GM19328 (cell line): ENCODE results near the gene PRDM8.
A peak's percentile ranks its signal among the peaks of the same experiment; 100 is the strongest.

ENCODE experiments used
- ATAC-seq: cut with Tn5 transposase; IDR thresholded peaks from one replicate; pipeline ENCODE4 v1.9.1; 2021; ENCODE audit warnings: mild to moderate bottlenecking, moderate library complexity; ENCODE audit not compliant: unreplicated experiment

The PRDM8 gene

GRCh38 chr4:80183250-80184052 is 13.9 kb upstream of the PRDM8 start:
- ATAC-seq, result peak; percentile 41

GRCh38 chr4:80184053-80184824 is 13.1 kb upstream of the PRDM8 start:
- ATAC-seq, result peak; percentile 91

DNA sequence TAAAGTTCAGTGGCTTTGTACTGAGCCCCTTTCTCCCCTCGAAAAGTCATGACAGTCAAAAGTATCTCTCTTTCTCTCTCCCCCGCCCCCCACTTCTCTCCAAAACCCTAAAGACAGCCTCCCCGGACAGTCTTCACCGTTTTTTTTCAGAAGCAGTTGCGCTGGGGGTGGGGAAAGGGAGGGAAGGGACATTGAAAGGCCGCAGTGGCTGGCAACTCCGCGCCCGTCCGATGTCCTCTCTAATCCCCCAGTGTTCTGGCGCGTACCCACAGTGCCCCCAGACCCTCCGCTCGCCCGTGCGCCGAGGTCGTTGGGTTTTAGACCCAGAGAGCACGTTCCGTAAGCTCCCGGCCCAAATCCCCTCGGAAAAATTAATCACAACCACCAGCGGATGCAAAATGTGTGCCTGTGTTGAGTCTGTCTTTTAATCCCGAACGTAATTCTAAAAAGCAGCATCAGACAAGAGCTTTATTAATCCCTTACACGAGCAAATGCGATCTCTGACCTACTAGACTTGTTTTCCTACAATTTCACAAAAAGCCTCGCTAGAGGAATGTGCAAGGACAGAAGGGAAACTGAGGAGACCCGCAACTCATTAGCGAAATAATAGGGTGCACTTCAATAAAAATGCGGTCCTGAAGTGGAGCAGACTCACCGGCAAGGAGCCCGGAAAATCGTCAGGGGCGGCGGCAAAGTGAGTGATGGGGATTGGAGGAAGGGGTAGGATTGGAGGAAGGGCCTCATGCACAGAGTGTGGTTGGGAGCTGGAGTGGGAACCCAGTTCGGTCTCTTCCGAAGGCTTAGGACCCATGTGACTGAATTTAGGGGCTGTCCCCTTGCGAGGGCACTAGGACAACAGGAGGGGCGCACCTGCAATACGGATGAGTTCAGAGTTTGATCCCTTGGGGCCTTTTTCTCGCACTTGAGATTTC is 12.2 kb upstream of the PRDM8 start:
- ATAC-seq, result no peak

DNA sequence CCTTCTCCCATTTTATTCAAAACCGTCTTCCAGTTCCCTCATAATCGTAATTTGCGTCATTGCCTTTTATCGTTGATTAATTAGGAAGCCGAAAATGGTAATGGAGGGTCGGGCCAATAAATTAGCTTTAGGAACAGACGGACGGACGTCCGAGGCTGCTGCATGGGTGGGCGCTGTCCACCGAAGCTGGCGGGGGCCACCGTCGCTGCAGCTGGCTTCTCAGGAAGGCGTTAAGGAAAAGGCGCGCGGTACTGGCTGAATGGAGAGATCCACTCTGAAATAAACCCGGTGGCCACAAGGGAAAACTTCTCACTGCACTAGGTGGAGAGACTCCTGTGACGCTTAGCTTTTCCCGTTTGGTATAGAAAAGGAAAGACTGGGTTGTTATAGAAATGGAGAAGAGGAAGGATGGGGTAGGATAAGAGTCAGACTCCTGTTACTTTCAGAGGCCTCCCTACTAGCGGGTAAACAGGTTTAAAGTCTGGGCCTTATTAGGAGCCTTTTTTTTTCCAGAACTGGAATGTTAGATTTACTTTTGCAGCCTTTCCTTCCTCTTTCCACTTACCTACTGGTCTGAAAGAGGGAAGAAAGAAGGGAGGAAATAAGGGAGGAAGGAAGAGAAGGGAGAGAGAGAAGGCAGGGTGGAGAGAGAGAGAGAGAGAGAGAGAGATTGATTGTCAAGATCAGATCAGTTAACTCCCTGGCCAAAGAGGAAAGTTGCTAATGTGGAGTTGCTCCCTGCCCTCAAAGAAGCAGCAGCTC is 11.3 kb upstream of the PRDM8 start:
- no peak for ATAC-seq

DNA sequence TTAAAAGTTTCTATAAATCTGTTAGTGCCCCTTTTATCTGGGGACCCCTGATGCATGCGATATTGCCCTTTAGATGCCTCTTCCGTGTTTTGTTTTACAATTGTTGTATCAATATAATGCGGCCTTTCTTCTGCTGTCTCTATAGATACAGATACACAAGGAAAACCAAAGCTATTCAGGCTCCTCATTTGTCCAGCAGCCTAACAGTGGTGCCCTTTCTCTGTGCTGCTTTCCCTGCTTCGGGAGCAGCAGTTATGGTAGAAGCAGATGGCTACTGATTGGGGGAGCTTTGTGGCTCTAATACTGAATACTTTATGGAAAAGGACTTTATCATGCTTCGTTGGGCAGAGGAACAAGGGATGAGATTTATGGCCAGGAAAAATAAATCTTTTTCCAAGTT is 10.6 kb upstream of the PRDM8 start:
- no peak for ATAC-seq

- ATAC-seq, result no peak
Observed at GRCh38 chr4:80187677-80188076, 9.6 kb upstream of the PRDM8 start.

DNA sequence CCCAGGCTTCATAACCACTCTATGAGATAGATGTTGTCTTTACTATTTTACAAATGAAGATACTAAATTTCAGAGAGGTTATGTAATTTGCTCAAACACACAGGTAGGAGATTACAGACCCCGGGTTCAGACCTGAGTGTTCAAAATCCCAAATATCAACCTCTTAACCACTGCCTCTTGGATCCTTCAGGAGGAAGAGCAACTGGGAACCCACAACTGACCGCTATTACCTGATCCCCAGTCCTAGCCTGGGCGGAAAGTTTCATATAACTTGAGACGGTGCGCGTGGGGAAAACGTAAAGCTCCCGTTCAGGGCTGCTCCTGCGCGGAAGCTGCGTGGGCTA is 8.9 kb upstream of the PRDM8 start:
- no peak for ATAC-seq

- ATAC-seq, result no peak
Observed at GRCh38 chr4:80188801-80189458, 8.4 kb upstream of the PRDM8 start.

GRCh38 chr4:80189581-80189955 is 7.7 kb upstream of the PRDM8 start:
- ATAC-seq, result no peak

GRCh38 chr4:80189956-80190677 is 7.2 kb upstream of the PRDM8 start:
- no peak for ATAC-seq

GRCh38 chr4:80192252-80192866 is 4.9 kb upstream of the PRDM8 start:
- ATAC-seq, result no peak

DNA sequence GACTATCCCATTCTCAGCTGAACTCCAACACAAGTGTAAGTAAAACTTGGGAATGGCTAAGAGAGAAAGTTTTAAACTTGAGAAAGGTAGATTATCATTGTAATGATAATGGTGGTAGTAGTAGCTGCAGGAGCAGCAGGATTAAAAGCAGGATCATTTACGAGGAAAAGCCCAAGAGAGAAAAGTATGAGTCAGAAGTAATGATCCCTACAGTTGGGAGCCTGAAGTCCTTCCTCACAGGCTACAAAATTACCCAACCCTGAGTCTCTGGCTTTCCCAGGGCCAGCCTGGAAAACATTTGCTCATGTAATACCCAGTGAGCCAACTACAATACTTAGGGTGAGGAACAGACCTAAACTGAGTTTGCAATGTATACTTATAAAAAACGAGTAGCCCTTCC is 4.4 kb upstream of the PRDM8 start:
- no peak for ATAC-seq

- ATAC-seq, result no peak
Observed at GRCh38 chr4:80195441-80196140, 1.7 kb upstream of the PRDM8 start.

GRCh38 chr4:80196259-80196921 is 913 bp upstream of the PRDM8 start:
- ATAC-seq, result no peak

- no peak for ATAC-seq
Observed at GRCh38 chr4:80197601-80198440, 518 bp downstream of the PRDM8 start.

DNA sequence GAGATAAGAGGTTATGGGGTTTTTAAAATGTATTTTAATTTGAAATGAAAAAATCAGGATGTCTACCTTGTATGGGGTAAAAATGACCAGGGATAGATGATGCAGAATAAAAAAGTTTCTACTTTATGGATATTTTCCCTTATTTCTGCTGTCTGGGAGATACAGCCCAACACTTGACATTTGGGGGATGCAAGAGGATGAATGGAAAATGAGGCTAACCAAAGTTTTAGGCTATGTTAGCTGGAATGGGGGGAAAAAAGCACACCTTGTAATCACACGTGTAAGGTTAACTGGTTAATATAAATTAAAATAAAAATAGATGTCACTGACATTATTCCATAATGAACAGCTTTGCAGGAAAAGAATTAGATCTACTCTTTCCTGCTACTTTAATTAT is 1.1 kb downstream of the PRDM8 start:
- ATAC-seq, result no peak

GRCh38 chr4:80199004-80199560 is 1.8 kb downstream of the PRDM8 start:
- ATAC-seq, result no peak
